Sigmoid colon (tissue), 3 donors: Measurements from ENCODE around the gene ETV3.

ENCODE experiments used
- POLR2A ChIP-seq, 2 donors: fragments of 450-650 bp; IDR thresholded peaks; one replicate each; pipeline ENCODE4 v1.6.1; 2016; ENCODE audit warnings: antibody characterized with exemption in 2 of 2, mild to moderate bottlenecking in 2 of 2, moderate library complexity in 2 of 2
- TF ChIP-seq, protein P1 (sequence below), 4 experiments: fragments of 450-650 bp in 3 of 4; fragments of 200-600 bp in 1 of 4; IDR thresholded peaks; one replicate each; pipeline ENCODE4 v1.5.1; 2016 to 2019; ENCODE audit warnings: antibody characterized with exemption in 4 of 4, mild to moderate bottlenecking in 3 of 4, moderate library complexity in 2 of 4

DNA sequence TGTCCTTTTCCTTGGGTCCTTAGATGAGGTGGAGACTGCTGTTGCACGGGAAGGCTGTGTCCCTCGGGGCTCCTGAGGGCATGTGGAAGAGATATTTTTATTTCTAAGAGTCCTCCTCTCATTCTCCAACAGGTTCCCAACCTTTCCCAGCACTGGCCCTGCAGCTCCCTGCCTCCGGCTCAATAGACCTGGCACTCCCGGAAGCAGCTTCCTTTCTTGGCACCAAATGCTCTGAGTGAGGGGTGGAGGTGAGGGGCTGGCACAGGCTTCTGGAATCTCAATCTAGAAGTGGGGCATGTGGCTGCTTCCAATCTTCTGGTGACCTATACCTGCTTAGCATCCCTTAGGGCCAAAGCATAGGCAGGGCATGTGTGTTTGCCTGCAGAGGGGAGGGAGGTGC is 43.1 kb downstream of the ETV3 start:
- TF ChIP-seq, protein P1, sequence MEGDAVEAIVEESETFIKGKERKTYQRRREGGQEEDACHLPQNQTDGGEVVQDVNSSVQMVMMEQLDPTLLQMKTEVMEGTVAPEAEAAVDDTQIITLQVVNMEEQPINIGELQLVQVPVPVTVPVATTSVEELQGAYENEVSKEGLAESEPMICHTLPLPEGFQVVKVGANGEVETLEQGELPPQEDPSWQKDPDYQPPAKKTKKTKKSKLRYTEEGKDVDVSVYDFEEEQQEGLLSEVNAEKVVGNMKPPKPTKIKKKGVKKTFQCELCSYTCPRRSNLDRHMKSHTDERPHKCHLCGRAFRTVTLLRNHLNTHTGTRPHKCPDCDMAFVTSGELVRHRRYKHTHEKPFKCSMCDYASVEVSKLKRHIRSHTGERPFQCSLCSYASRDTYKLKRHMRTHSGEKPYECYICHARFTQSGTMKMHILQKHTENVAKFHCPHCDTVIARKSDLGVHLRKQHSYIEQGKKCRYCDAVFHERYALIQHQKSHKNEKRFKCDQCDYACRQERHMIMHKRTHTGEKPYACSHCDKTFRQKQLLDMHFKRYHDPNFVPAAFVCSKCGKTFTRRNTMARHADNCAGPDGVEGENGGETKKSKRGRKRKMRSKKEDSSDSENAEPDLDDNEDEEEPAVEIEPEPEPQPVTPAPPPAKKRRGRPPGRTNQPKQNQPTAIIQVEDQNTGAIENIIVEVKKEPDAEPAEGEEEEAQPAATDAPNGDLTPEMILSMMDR (IDR thresholded peaks at IDR 0.05) = no peak
- TF ChIP-seq POLR2A (IDR thresholded peaks at IDR 0.05) = no peak
